Esophagus muscularis mucosa (tissue), 3 donors: ENCODE measurements around the gene UBE2D1.

Source experiments
- CTCF ChIP-seq, 3 experiments: fragments of 200-600 bp in 2 of 3; fragments of 450-650 bp in 1 of 3; sonication (generic) in 2 of 3; IDR thresholded peaks; one replicate each; pipeline ENCODE4 v1.5.1; 2017 to 2019; ENCODE audit warnings: antibody characterized with exemption in 3 of 3, mild to moderate bottlenecking in 2 of 3, moderate library complexity in 1 of 3
- POLR2A ChIP-seq: fragments of 450-650 bp; IDR thresholded peaks from one replicate; pipeline ENCODE4 v1.6.1; 2017; ENCODE audit warnings: antibody characterized with exemption, moderate library complexity, mild to moderate bottlenecking, low read depth
- POLR2AphosphoS5 ChIP-seq, 2 donors: sonication (generic); formaldehyde crosslinking; IDR thresholded peaks; one replicate each; pipeline ENCODE4 v1.6.1; 2017; ENCODE audit warnings: antibody characterized with exemption in 2 of 2

- TF ChIP-seq POLR2A, result no peak
- no peak for TF ChIP-seq CTCF (IDR thresholded peaks at IDR 0.05)
- no peak for TF ChIP-seq POLR2AphosphoS5 (IDR thresholded peaks at IDR 0.05)
These were observed 16.0 kb downstream of the UBE2D1 start for GRCh38 chr10:58350619-58351323.
